Ascending aorta (tissue), 2 donors: ENCODE data around the gene FAM107B. TPM values are rescaled to one million over a fixed set of nuclear protein-coding genes. Genes with fewer than 3 reads are reported as not detected.

Experiments
- DNase-seq, 2 donors: peaks; one replicate each; pipeline ENCODE4 v3.0.0-alpha.2; 2019; ENCODE audit warnings: low spot score in 2 of 2
- H3K27ac ChIP-seq, 2 donors: fragments of 200-600 bp; sonication (generic); one replicate each; pipeline ENCODE4 v1.5.1; 2016 to 2017; ENCODE audit warnings: mild to moderate bottlenecking in 1 of 2
- H3K27me3 ChIP-seq: fragments of 200-600 bp; sonication (generic); one replicate; pipeline ENCODE4 v1.5.1; 2017
- H3K36me3 ChIP-seq, 2 donors: fragments of 200-600 bp; sonication (generic); one replicate each; pipeline ENCODE4 v1.5.1; 2016
- H3K4me1 ChIP-seq, 2 donors: fragments of 200-600 bp; sonication (generic); one replicate each; pipeline ENCODE4 v1.5.1; 2016 to 2017; ENCODE audit warnings: mild to moderate bottlenecking in 1 of 2
- H3K4me3 ChIP-seq, 2 donors: fragments of 200-600 bp; sonication (generic); one replicate each; pipeline ENCODE4 v1.5.1; 2016 to 2017; ENCODE audit warnings: mild to moderate bottlenecking in 1 of 2
- H3K9me3 ChIP-seq, 2 donors: fragments of 200-600 bp; sonication (generic); one replicate each; pipeline ENCODE4 v1.5.1; 2016
- intact Hi-C: fragments of 100-400 bp; cut with DNase I; formaldehyde crosslinking; loops from one replicate; pipeline ENCODE4 v1.15.1; 2023
- total RNA-seq: library from RNA; depleted of rRNA; stranded (reverse); fragments of >200 nt; gene quantifications from one replicate; pipeline ENCODE4 v1.1.0, GENCODE V29; 2016
- TF ChIP-seq, protein P1 (sequence below), 3 experiments: fragments of 200-600 bp in 2 of 3; fragments of 450-650 bp in 1 of 3; sonication (generic) in 2 of 3; IDR thresholded peaks; one replicate each; pipeline ENCODE4 v1.5.1; 2016 to 2019; ENCODE audit warnings: antibody characterized with exemption in 3 of 3, mild to moderate bottlenecking in 1 of 3, moderate library complexity in 1 of 3

FAM107B gene
- total RNA-seq, 1 donor from 2014 or later, result 3.7 TPM

DNA sequence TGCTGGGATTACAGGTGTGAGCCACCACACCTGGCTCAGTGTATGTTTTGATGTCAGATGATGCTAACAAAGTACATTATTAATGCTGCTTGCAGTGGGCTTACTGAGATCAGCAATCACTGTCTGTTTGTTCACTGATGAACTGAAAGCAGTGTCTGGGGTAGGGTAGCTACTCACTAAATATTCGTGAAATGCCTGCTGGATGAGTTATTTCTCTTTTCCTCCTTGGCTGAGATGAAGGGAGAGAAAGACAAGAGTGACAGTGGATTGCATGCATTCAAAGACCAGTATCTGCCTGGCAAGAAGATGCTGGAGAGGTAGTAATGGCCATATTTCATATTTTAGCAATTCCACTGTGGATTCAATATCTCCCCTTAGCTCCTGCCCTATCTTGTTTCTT is 32.3 kb downstream of the FAM107B start:
- intact Hi-C loops, result no loop called here
- peak overlapping the region in 1 of 2 donors; percentile 29 for H3K27ac ChIP-seq
- peaks cover 13 to 29% of the 10 kb centered on the region in 2 donors for H3K4me1 ChIP-seq
- no peak for DNase-seq
- TF ChIP-seq, protein P1, sequence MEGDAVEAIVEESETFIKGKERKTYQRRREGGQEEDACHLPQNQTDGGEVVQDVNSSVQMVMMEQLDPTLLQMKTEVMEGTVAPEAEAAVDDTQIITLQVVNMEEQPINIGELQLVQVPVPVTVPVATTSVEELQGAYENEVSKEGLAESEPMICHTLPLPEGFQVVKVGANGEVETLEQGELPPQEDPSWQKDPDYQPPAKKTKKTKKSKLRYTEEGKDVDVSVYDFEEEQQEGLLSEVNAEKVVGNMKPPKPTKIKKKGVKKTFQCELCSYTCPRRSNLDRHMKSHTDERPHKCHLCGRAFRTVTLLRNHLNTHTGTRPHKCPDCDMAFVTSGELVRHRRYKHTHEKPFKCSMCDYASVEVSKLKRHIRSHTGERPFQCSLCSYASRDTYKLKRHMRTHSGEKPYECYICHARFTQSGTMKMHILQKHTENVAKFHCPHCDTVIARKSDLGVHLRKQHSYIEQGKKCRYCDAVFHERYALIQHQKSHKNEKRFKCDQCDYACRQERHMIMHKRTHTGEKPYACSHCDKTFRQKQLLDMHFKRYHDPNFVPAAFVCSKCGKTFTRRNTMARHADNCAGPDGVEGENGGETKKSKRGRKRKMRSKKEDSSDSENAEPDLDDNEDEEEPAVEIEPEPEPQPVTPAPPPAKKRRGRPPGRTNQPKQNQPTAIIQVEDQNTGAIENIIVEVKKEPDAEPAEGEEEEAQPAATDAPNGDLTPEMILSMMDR (IDR thresholded peaks at IDR 0.05), result no peak
- no peaks in the 10 kb centered on the region for H3K27me3 ChIP-seq
- H3K9me3 ChIP-seq, result no peaks in the 10 kb centered on the region
- no peak overlapping the region for H3K4me3 ChIP-seq
- no peaks in the 10 kb centered on the region for H3K36me3 ChIP-seq

DNA sequence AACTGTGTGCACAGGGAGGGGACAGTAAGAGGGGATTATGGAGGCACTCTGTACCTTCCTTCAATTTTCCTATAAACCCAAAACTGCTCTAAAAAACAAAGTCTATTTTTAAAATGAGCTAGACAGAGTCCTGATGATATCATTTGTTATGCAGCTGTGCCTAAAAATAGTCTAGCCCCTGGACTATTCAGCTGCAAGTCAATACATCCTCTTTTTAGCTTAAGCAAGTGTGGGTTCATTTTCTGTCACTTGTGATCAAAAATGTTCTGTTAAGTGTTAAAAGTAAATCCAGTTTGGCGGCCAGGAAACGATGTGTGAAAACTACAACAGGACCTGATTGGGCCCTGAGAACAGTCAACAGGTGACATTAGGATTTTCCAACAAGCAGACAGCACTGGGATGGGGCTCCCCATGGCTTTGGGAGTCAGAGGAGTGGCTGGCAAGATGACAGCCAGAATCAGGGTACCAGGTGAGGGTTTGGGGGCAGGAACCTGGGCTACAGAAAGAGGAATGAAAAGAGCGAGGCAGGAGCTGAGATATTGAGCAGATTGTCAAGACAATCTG is 33.9 kb downstream of the FAM107B start:
- Histone ChIP-seq H3K27me3 (no peaks in the 10 kb centered on the region), H3K27ac (peak overlapping the region; percentile 88 to 92), H3K36me3 (no peaks in the 10 kb centered on the region), H3K4me3 (no peak overlapping the region), H3K4me1 (peaks cover 13 to 38% of the 10 kb centered on the region in 2 donors), H3K9me3 (no peaks in the 10 kb centered on the region)
- TF ChIP-seq, protein P1 (IDR thresholded peaks at IDR 0.05), result no peak
- intact Hi-C loops, result no loop called here
- no peak for DNase-seq

DNA sequence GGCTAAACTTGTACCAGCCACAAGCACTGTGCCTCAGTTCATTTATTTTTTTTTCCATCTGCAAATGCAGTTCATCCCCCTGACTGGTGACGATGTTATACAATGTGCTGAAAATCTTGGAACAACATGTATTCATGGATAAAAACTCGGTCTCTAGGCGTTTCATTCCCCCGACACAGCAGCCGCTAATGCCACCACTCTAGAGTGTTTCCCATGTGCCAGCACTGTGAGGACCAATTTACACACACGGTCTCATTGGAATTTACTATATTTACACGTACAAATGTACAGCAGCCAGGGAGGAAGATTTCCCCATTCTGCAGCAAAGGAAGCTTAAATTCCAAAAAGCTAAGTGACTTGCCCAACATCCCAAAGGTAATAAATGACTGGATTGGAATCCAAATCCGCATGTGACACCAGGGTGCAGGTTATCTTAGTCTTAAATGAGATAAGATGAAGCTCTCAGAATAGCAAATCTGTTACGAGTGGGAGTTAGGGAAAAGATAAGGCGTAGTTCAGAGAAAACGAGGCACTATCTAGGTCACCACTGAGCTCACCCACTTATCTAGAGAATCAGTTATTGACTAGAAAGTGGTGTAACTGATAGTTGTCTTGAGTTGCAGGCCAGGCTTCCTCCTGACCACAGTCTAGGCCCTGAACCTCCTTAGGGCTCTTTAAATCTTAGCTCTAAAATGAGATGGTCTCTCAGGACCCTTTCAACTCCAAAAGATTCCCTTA is 36.7 kb downstream of the FAM107B start:
- H3K27me3 ChIP-seq, result no peaks in the 10 kb centered on the region
- H3K27ac ChIP-seq, result peak overlapping the region; percentile 82 to 87
- TF ChIP-seq, protein P1 (IDR thresholded peaks at IDR 0.05), result no peak
- H3K4me3 ChIP-seq, result no peak overlapping the region
- intact Hi-C loops, result loop anchor here (2.0 to 10.0 kb wide), 4 partner anchors 86 to 217 kb away; partner anchors contain the start of genes CDNF, DCLRE1C, HSPA14 and MEIG1
- no peak for DNase-seq
- H3K36me3 ChIP-seq, result no peaks in the 10 kb centered on the region
- no peaks in the 10 kb centered on the region for H3K9me3 ChIP-seq
- peaks cover 13 to 38% of the 10 kb centered on the region in 2 donors for H3K4me1 ChIP-seq

DNA sequence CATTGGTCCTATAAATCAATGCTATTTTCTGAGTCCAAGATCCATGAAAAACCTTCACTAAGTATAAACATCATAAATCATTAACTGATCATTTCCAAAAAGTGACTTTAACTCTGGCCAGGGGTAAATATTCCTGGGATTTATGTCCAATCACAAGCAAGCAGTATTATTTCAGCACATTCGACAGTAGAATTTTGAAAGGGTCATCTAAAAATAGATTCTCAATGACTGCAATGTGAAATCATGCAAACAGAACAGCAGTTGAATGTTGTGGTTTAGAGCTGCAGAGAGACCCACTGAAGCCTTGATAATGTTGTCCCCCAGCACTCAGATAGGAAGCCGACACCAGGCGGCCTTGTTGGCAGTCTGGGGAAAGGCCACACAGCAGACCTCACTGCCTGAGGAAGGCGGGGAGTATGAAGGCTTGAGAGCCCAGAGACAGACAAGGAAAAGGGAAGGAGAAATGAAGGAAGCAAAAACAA is 38.1 kb downstream of the FAM107B start:
- intact Hi-C loops, result loop anchor here (2.0 to 10.0 kb wide), 4 partner anchors 84 to 218 kb away; partner anchors contain the start of genes CDNF, DCLRE1C, HSPA14 and MEIG1
- Histone ChIP-seq H3K27ac (peak overlapping the region; percentile 82 to 87), H3K36me3 (no peaks in the 10 kb centered on the region), H3K4me3 (no peak overlapping the region), H3K9me3 (no peaks in the 10 kb centered on the region), H3K27me3 (no peaks in the 10 kb centered on the region), H3K4me1 (peaks cover 13 to 38% of the 10 kb centered on the region in 2 donors)
- no peak for DNase-seq
- TF ChIP-seq, protein P1 (IDR thresholded peaks at IDR 0.05), result no peak

DNA sequence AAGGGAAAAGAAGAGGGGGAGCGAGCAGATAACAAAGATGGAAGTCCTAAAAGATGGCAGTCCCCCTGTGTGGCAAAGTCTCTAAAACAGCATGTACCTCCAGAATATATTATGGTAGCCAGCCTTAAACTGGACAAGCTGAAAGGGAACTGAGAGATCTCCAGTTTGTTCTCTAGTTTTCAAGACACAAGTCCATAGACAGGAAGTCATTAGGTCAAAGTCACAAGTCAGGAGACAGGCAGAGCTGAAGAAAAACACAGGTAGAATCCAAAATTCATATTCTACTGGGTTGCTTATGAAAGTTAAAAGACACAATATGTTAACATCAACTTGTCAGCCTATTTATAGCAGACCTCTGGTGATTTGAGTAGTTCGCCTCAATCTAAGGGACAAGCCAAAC is 38.7 kb downstream of the FAM107B start:
- no peak for DNase-seq
- no peaks in the 10 kb centered on the region for H3K36me3 ChIP-seq
- no peaks in the 10 kb centered on the region for H3K27me3 ChIP-seq
- no peak overlapping the region for H3K4me3 ChIP-seq
- H3K9me3 ChIP-seq, result no peaks in the 10 kb centered on the region
- H3K4me1 ChIP-seq, result peaks cover 9 to 33% of the 10 kb centered on the region in 2 donors
- TF ChIP-seq, protein P1 (IDR thresholded peaks at IDR 0.05), result no peak
- intact Hi-C loops, result loop anchor here (2.0 to 10.0 kb wide), 4 partner anchors 84 to 219 kb away; partner anchors contain the start of genes CDNF, DCLRE1C, HSPA14 and MEIG1
- H3K27ac ChIP-seq, result peak overlapping the region; percentile 82 to 87
